ENCODE measurements around the gene SDK2.

The SDK2 gene

DNA sequence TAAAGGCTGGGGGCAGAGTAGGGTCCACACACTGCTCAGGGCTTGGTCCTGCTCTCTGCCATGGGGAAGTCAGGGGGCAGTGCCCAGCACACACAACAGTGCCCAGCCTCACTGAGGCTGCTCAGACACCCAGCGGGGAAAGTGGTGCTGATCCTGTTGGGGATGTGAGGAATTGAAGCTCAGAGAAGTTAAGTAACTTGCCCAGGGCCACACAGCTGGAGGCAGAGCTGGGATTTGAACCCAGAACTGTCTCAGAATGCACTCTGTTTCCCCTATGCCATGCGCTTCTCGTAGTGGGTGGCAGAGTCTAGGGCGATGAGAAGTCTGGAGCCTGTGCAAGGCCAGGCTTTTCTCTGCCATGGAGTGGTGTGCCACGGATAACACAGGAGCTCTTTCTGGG, 59.3 kb downstream of the SDK2 start:
- no peaks in the 10 kb centered on the region for H3K36me3 ChIP-seq (replicated peaks; ENCODE audit: insufficient read depth, low read length)
- H2AFZ ChIP-seq (ENCODE audit: low read length) = no peak overlapping the region
- peaks cover 74% of the 10 kb centered on the region for H3K27me3 ChIP-seq (replicated peaks; ENCODE audit: insufficient read depth, low read length)
- no peaks in the 10 kb centered on the region for H4K20me1 ChIP-seq (ENCODE audit: insufficient read depth, low read length)
- H3K9me2 ChIP-seq (replicated peaks; ENCODE audit: insufficient read depth, low read length) = no peaks in the 10 kb centered on the region
- no peak overlapping the region for H3K9ac ChIP-seq (ENCODE audit: low read length)
- no peak overlapping the region for H3K4me3 ChIP-seq (ENCODE audit: low read length)
- no peak overlapping the region for H3K27ac ChIP-seq (ENCODE audit: low read length)
- TF ChIP-seq EZH2phosphoT487 (IDR thresholded peaks at IDR 0.05; ENCODE audit: low read length) (no peak), EZH2 (optimal IDR thresholded peaks at IDR 0.05; ENCODE audit: low read depth, low read length) (no peak)
- TF ChIP-seq, protein P1, sequence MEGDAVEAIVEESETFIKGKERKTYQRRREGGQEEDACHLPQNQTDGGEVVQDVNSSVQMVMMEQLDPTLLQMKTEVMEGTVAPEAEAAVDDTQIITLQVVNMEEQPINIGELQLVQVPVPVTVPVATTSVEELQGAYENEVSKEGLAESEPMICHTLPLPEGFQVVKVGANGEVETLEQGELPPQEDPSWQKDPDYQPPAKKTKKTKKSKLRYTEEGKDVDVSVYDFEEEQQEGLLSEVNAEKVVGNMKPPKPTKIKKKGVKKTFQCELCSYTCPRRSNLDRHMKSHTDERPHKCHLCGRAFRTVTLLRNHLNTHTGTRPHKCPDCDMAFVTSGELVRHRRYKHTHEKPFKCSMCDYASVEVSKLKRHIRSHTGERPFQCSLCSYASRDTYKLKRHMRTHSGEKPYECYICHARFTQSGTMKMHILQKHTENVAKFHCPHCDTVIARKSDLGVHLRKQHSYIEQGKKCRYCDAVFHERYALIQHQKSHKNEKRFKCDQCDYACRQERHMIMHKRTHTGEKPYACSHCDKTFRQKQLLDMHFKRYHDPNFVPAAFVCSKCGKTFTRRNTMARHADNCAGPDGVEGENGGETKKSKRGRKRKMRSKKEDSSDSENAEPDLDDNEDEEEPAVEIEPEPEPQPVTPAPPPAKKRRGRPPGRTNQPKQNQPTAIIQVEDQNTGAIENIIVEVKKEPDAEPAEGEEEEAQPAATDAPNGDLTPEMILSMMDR (IDR thresholded peaks at IDR 0.05; ENCODE audit: low read length) = no peak
- H3K9me3 ChIP-seq (replicated peaks; ENCODE audit: insufficient read depth, low read length) = no peaks in the 10 kb centered on the region
- no peaks in the 10 kb centered on the region for H3K79me2 ChIP-seq (ENCODE audit: low read length)
- no peak overlapping the region for H3K4me2 ChIP-seq (ENCODE audit: low read depth, low read length)
- no peak for DNase-seq
- no peaks in the 10 kb centered on the region for H3F3A ChIP-seq (ENCODE audit: insufficient read depth, low read length)
- H3K4me1 ChIP-seq (ENCODE audit: low read length) = no peaks in the 10 kb centered on the region

DNA sequence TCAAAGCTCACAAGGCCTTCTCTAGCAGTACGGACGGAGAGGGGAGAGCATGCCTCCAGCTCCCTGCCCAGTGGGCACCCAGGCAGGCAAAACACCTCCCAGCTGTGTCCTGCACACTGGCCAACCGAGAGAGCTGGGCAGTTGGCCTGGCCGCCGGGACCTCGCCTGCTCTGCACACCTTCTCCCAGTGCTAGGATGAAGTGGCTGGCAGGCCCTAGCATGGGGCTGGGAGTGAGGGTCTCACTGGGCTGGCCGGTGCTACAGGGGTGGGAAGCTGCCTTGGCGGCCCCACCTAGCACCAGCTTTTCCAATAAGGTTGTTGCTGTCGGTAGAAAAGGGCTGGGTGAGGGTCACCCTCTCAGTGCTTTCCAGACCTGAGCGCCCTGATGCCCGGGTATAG, 60.2 kb downstream of the SDK2 start:
- Histone ChIP-seq H3K4me2 (ENCODE audit: low read depth, low read length) (no peak overlapping the region), H3K9me3 (replicated peaks; ENCODE audit: insufficient read depth, low read length) (no peaks in the 10 kb centered on the region), H3K4me3 (ENCODE audit: low read length) (no peak overlapping the region), H4K20me1 (ENCODE audit: insufficient read depth, low read length) (no peaks in the 10 kb centered on the region), H3K27ac (ENCODE audit: low read length) (no peak overlapping the region), H3K27me3 (replicated peaks; ENCODE audit: insufficient read depth, low read length) (peaks cover 80% of the 10 kb centered on the region), H3K9me2 (replicated peaks; ENCODE audit: insufficient read depth, low read length) (no peaks in the 10 kb centered on the region), H3K36me3 (replicated peaks; ENCODE audit: insufficient read depth, low read length) (no peaks in the 10 kb centered on the region), H3K79me2 (ENCODE audit: low read length) (no peaks in the 10 kb centered on the region), H2AFZ (ENCODE audit: low read length) (no peak overlapping the region), H3K9ac (ENCODE audit: low read length) (no peak overlapping the region), H3F3A (ENCODE audit: insufficient read depth, low read length) (no peaks in the 10 kb centered on the region), H3K4me1 (ENCODE audit: low read length) (no peaks in the 10 kb centered on the region)
- DNase-seq = no peak
- TF ChIP-seq EZH2phosphoT487 (IDR thresholded peaks at IDR 0.05; ENCODE audit: low read length) (no peak), EZH2 (optimal IDR thresholded peaks at IDR 0.05; ENCODE audit: low read depth, low read length) (no peak)
- TF ChIP-seq, protein P1 (IDR thresholded peaks at IDR 0.05; ENCODE audit: low read length) = no peak

DNA sequence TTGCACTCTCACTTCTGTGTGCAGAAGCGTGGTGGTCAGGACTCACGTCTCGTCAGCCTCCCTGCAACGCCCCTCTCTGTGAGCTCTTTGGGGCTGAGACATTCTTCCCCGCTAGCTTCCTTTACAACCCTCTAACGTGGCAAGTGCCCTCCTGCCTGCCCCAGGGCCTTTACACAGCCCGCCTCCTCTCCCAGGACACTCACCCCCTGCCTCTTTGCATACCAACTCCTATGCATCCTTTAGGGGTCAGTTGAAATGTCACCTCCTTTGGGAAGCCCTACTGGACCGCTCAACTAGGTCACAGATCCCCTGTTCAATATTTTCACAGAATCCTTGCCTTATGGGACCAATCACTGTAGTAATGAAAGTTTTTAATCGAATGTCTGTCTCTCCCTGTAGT, 61.4 kb downstream of the SDK2 start:
- TF ChIP-seq, protein P1 (IDR thresholded peaks at IDR 0.05; ENCODE audit: low read length) = no peak
- no peak for TF ChIP-seq EZH2phosphoT487 (IDR thresholded peaks at IDR 0.05; ENCODE audit: low read length)
- TF ChIP-seq EZH2 (optimal IDR thresholded peaks at IDR 0.05; ENCODE audit: low read depth, low read length) = no peak
- Histone ChIP-seq H2AFZ (ENCODE audit: low read length) (no peak overlapping the region), H3K4me2 (ENCODE audit: low read depth, low read length) (no peak overlapping the region), H3K27ac (ENCODE audit: low read length) (no peak overlapping the region), H3K9me2 (replicated peaks; ENCODE audit: insufficient read depth, low read length) (no peaks in the 10 kb centered on the region), H3K27me3 (replicated peaks; ENCODE audit: insufficient read depth, low read length) (peaks cover 83% of the 10 kb centered on the region), H3K4me1 (ENCODE audit: low read length) (no peaks in the 10 kb centered on the region), H3K79me2 (ENCODE audit: low read length) (no peaks in the 10 kb centered on the region), H4K20me1 (ENCODE audit: insufficient read depth, low read length) (no peaks in the 10 kb centered on the region), H3K9me3 (replicated peaks; ENCODE audit: insufficient read depth, low read length) (no peaks in the 10 kb centered on the region), H3K9ac (ENCODE audit: low read length) (no peak overlapping the region), H3K36me3 (replicated peaks; ENCODE audit: insufficient read depth, low read length) (no peaks in the 10 kb centered on the region), H3K4me3 (ENCODE audit: low read length) (no peak overlapping the region), H3F3A (ENCODE audit: insufficient read depth, low read length) (no peaks in the 10 kb centered on the region)
- no peak for DNase-seq

All from MM.1S (cell line).